PFSK-1 (cell line): ENCODE data around the gene RAPGEF5.

Source experiments
- POLR2AphosphoS5 ChIP-seq: IDR thresholded peaks from 2 replicates; pipeline ENCODE4 v1.6.1; 2012; ENCODE audit warnings: low read depth, mild to moderate bottlenecking, control low read depth, low read length, moderate library complexity
- REST ChIP-seq, 2 experiments: IDR thresholded peaks; 2 replicates each; pipeline versions ENCODE4 v1.6.1 to v1.8.0; 2011 to 2012; ENCODE audit warnings: low read depth in 2 of 2, low read length in 2 of 2, control low read depth in 1 of 2, inconsistent platforms in 1 of 2, mild to moderate bottlenecking in 1 of 2, moderate library complexity in 1 of 2; ENCODE audit not compliant: insufficient read depth in 1 of 2
- TAF1 ChIP-seq: IDR thresholded peaks from 2 replicates; pipeline ENCODE4 v1.6.1; 2012; ENCODE audit warnings: low read length, control low read depth, borderline replicate concordance; ENCODE audit not compliant: insufficient read depth

- TF ChIP-seq POLR2AphosphoS5 (no peak), REST (IDR thresholded peaks at IDR 0.05; ENCODE audit: insufficient read depth in 1 of 2, low read depth in 2 of 2, low read length in 2 of 2) (no peak), TAF1 (no peak)
Measured at GRCh38 chr7:22301790-22302189, 55.2 kb downstream of the RAPGEF5 start.
